HL-60 (cell line): ENCODE measurements around the gene TAX1BP1.

Experiments used
- GABPA ChIP-seq: IDR thresholded peaks from 2 replicates; pipeline ENCODE4 v1.6.1; 2012; ENCODE audit warnings: low read depth
- TF ChIP-seq, protein P1 (sequence below): IDR thresholded peaks from one replicate; pipeline ENCODE4 v1.5.1; 2011; ENCODE audit warnings: low read length, control low read depth, inconsistent platforms; ENCODE audit not compliant: insufficient read depth

DNA sequence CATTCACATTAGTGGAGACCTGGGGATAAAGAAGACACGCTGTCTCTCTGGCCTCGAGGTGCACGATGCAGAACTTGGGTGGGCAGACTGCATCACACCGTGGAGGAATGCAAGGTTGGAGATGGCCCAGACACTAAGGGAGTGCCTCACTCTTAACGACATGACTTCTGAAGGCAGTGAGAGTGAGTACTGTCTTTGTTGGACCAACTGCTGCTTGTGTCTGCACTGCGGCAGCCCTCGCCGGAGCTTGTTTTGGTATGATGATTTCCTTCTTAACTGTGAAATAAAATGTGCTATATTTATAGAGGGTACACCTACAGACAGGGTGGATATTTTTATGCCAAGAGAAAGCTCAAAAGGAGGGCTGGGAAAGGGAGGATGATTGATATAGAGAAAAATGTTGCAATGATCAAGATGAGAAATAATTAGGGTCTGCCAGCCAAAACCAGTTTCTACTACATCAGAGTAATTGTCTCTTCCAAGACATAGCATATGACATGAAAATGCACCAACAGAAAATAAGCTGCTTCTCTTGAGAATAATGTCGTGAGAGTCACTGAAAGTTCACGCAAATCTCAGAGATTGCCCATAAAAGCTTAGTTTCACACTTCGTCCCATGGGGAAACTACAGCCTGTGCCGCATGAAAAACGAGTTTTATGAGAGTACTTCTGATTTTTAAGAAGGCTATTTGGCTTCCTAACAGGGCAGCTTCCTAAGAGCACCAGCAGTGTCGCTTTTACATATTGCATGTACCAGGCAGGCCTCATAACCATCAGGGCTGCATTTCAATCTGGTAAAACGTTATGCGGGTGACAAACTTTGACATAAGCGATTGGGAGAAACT is 127.1 kb downstream of the TAX1BP1 start:
- TF ChIP-seq, protein P1, sequence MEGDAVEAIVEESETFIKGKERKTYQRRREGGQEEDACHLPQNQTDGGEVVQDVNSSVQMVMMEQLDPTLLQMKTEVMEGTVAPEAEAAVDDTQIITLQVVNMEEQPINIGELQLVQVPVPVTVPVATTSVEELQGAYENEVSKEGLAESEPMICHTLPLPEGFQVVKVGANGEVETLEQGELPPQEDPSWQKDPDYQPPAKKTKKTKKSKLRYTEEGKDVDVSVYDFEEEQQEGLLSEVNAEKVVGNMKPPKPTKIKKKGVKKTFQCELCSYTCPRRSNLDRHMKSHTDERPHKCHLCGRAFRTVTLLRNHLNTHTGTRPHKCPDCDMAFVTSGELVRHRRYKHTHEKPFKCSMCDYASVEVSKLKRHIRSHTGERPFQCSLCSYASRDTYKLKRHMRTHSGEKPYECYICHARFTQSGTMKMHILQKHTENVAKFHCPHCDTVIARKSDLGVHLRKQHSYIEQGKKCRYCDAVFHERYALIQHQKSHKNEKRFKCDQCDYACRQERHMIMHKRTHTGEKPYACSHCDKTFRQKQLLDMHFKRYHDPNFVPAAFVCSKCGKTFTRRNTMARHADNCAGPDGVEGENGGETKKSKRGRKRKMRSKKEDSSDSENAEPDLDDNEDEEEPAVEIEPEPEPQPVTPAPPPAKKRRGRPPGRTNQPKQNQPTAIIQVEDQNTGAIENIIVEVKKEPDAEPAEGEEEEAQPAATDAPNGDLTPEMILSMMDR: no peak
- TF ChIP-seq GABPA: no peak
